ENCODE measurements around the gene PM20D1.
"Not testable (repeated sequence)": the region's sequence is repeated elsewhere in the genome, so short reads cannot be mapped to it uniquely, and the experiment has no call there.

PM20D1 gene

GRCh38 chr1:205842229-205842628 lies 7.7 kb downstream of the PM20D1 start:
- DNase-seq (ENCODE audit: low spot score), result no peak

- DNase-seq (ENCODE audit: low spot score), result no peak
Measured at GRCh38 chr1:205840146-205840923, 9.6 kb downstream of the PM20D1 start.

- no peak for DNase-seq (ENCODE audit: low spot score)
Measured at GRCh38 chr1:205837382-205837970, 12.5 kb downstream of the PM20D1 start.

- no peak for DNase-seq (ENCODE audit: low spot score)
Measured at GRCh38 chr1:205834751-205835150, 15.2 kb downstream of the PM20D1 start.

- no peak for DNase-seq (ENCODE audit: low spot score)
Measured at GRCh38 chr1:205832326-205832751, 17.6 kb downstream of the PM20D1 start.

- DNase-seq (ENCODE audit: low spot score), result no peak
Measured at GRCh38 chr1:205827623-205828022, 22.3 kb downstream of the PM20D1 start.

- no peak for DNase-seq (ENCODE audit: low spot score)
Measured at GRCh38 chr1:205826995-205827394, 22.9 kb downstream of the PM20D1 start.

- no peak for DNase-seq (ENCODE audit: low spot score)
Measured at GRCh38 chr1:205826016-205826806, 23.7 kb downstream of the PM20D1 start.

GRCh38 chr1:205824180-205824579 lies 25.8 kb downstream of the PM20D1 start:
- no peak for DNase-seq (ENCODE audit: low spot score)

- DNase-seq (ENCODE audit: low spot score), result not testable (repeated sequence)
Measured at GRCh38 chr1:205823260-205823659, 26.7 kb downstream of the PM20D1 start.

GRCh38 chr1:205822397-205822796 lies 27.5 kb downstream of the PM20D1 start:
- no peak for DNase-seq (ENCODE audit: low spot score)

GRCh38 chr1:205817988-205818387 lies 31.9 kb downstream of the PM20D1 start:
- no peak for DNase-seq (ENCODE audit: low spot score)

- no peak for DNase-seq (ENCODE audit: low spot score)
Measured at GRCh38 chr1:205817364-205817763, 32.6 kb downstream of the PM20D1 start.

GRCh38 chr1:205813755-205814058 lies 36.2 kb downstream of the PM20D1 start:
- DNase-seq (ENCODE audit: low spot score), result no peak

GRCh38 chr1:205812878-205813754 lies 36.8 kb downstream of the PM20D1 start, which contains the start of gene SLC41A1:
TSS of gene SLC41A1 (minus strand) at chr1:205813198. CDS start at chr1:205810441, 2,757 bp downstream.
- DNase-seq (ENCODE audit: low spot score), result peak; percentile 97

GRCh38 chr1:205812271-205812877 lies 37.6 kb downstream of the PM20D1 start:
- DNase-seq (ENCODE audit: low spot score), result peak; percentile 31

GRCh38 chr1:205811660-205812059 lies 38.3 kb downstream of the PM20D1 start:
- peak; percentile 56 for DNase-seq (ENCODE audit: low spot score)

GRCh38 chr1:205810448-205811157 lies 39.3 kb downstream of the PM20D1 start:
- DNase-seq (ENCODE audit: low spot score), result peak; percentile 69

GRCh38 chr1:205809942-205810345 lies 40.0 kb downstream of the PM20D1 start:
- peak; percentile 71 for DNase-seq (ENCODE audit: low spot score)

- DNase-seq (ENCODE audit: low spot score), result no peak
Measured at GRCh38 chr1:205809469-205809868, 40.5 kb downstream of the PM20D1 start.
